ENCODE measurements around the gene MTF2.

Gene MTF2

GRCh38 chr1:93083979-93084378, 4.9 kb downstream of the MTF2 start:
- no peaks in the 10 kb centered on the region for H3K9me3 ChIP-seq (ENCODE audit: control insufficient read depth in 1 of 2, low read length in 2 of 2)
- H3K4me1 ChIP-seq (ENCODE audit: control insufficient read depth in 1 of 2, insufficient read depth in 2 of 2, low read length in 2 of 2): peaks cover 0 to 17% of the 10 kb centered on the region in 2 donors
- H3K27ac ChIP-seq (ENCODE audit: low read length): no peak overlapping the region
- no peak overlapping the region for H3K4me3 ChIP-seq (ENCODE audit: low read depth in 1 of 2, low read length in 2 of 2)
- H3K36me3 ChIP-seq (ENCODE audit: control insufficient read depth in 1 of 2, insufficient read depth in 2 of 2, low read length in 2 of 2): peaks cover 3 to 8% of the 10 kb centered on the region in 2 donors
- no peaks in the 10 kb centered on the region for H3K27me3 ChIP-seq (ENCODE audit: low read depth, low read length)

GRCh38 chr1:93087532-93087931, 8.4 kb downstream of the MTF2 start:
- no peaks in the 10 kb centered on the region for H3K4me1 ChIP-seq (ENCODE audit: control insufficient read depth in 1 of 2, insufficient read depth in 2 of 2, low read length in 2 of 2)
- no peaks in the 10 kb centered on the region for H3K27me3 ChIP-seq (ENCODE audit: low read depth, low read length)
- no peaks in the 10 kb centered on the region for H3K9me3 ChIP-seq (ENCODE audit: control insufficient read depth in 1 of 2, low read length in 2 of 2)
- H3K4me3 ChIP-seq (ENCODE audit: low read depth in 1 of 2, low read length in 2 of 2): no peak overlapping the region
- H3K27ac ChIP-seq (ENCODE audit: low read length): no peak overlapping the region
- H3K36me3 ChIP-seq (ENCODE audit: control insufficient read depth in 1 of 2, insufficient read depth in 2 of 2, low read length in 2 of 2): peaks cover 0 to 3% of the 10 kb centered on the region in 2 donors

- Histone ChIP-seq H3K27ac (ENCODE audit: low read length) (no peak overlapping the region), H3K36me3 (ENCODE audit: control insufficient read depth in 1 of 2, insufficient read depth in 2 of 2, low read length in 2 of 2) (no peaks in the 10 kb centered on the region), H3K4me3 (ENCODE audit: low read depth in 1 of 2, low read length in 2 of 2) (no peak overlapping the region), H3K4me1 (ENCODE audit: control insufficient read depth in 1 of 2, insufficient read depth in 2 of 2, low read length in 2 of 2) (peaks cover 0 to 8% of the 10 kb centered on the region in 2 donors), H3K27me3 (ENCODE audit: low read depth, low read length) (no peaks in the 10 kb centered on the region), H3K9me3 (ENCODE audit: control insufficient read depth in 1 of 2, low read length in 2 of 2) (no peaks in the 10 kb centered on the region)
Measured at GRCh38 chr1:93093332-93094006, 14.4 kb downstream of the MTF2 start.

- Histone ChIP-seq H3K4me3 (ENCODE audit: low read depth in 1 of 2, low read length in 2 of 2) (no peak overlapping the region), H3K36me3 (ENCODE audit: control insufficient read depth in 1 of 2, insufficient read depth in 2 of 2, low read length in 2 of 2) (no peaks in the 10 kb centered on the region), H3K27me3 (ENCODE audit: low read depth, low read length) (no peaks in the 10 kb centered on the region), H3K4me1 (ENCODE audit: control insufficient read depth in 1 of 2, insufficient read depth in 2 of 2, low read length in 2 of 2) (peaks cover 0 to 8% of the 10 kb centered on the region in 2 donors), H3K27ac (ENCODE audit: low read length) (no peak overlapping the region), H3K9me3 (ENCODE audit: control insufficient read depth in 1 of 2, low read length in 2 of 2) (no peaks in the 10 kb centered on the region)
Measured at GRCh38 chr1:93095804-93096585, 16.9 kb downstream of the MTF2 start.

- Histone ChIP-seq H3K27ac (ENCODE audit: low read length) (no peak overlapping the region), H3K9me3 (ENCODE audit: control insufficient read depth in 1 of 2, low read length in 2 of 2) (no peaks in the 10 kb centered on the region), H3K4me3 (ENCODE audit: low read depth in 1 of 2, low read length in 2 of 2) (no peak overlapping the region), H3K4me1 (ENCODE audit: control insufficient read depth in 1 of 2, insufficient read depth in 2 of 2, low read length in 2 of 2) (peaks cover 0 to 3% of the 10 kb centered on the region in 2 donors), H3K36me3 (ENCODE audit: control insufficient read depth in 1 of 2, insufficient read depth in 2 of 2, low read length in 2 of 2) (peaks cover 0 to under 1% of the 10 kb centered on the region in 2 donors), H3K27me3 (ENCODE audit: low read depth, low read length) (no peaks in the 10 kb centered on the region)
Measured at GRCh38 chr1:93102142-93102541, 23.1 kb downstream of the MTF2 start.

- Histone ChIP-seq H3K36me3 (ENCODE audit: control insufficient read depth in 1 of 2, insufficient read depth in 2 of 2, low read length in 2 of 2) (peaks cover 0 to 8% of the 10 kb centered on the region in 2 donors), H3K9me3 (ENCODE audit: control insufficient read depth in 1 of 2, low read length in 2 of 2) (peaks cover 0 to 4% of the 10 kb centered on the region in 2 donors), H3K4me1 (ENCODE audit: control insufficient read depth in 1 of 2, insufficient read depth in 2 of 2, low read length in 2 of 2) (peaks cover 0 to 4% of the 10 kb centered on the region in 2 donors), H3K4me3 (ENCODE audit: low read depth in 1 of 2, low read length in 2 of 2) (no peak overlapping the region), H3K27ac (ENCODE audit: low read length) (no peak overlapping the region), H3K27me3 (ENCODE audit: low read depth, low read length) (no peaks in the 10 kb centered on the region)
Measured at GRCh38 chr1:93106226-93106625, 27.1 kb downstream of the MTF2 start.

- H3K4me3 ChIP-seq (ENCODE audit: low read depth in 1 of 2, low read length in 2 of 2): no peak overlapping the region
- no peak overlapping the region for H3K27ac ChIP-seq (ENCODE audit: low read length)
- peaks cover 0 to 4% of the 10 kb centered on the region in 2 donors for H3K9me3 ChIP-seq (ENCODE audit: control insufficient read depth in 1 of 2, low read length in 2 of 2)
- peaks cover 0 to 4% of the 10 kb centered on the region in 2 donors for H3K4me1 ChIP-seq (ENCODE audit: control insufficient read depth in 1 of 2, insufficient read depth in 2 of 2, low read length in 2 of 2)
- H3K36me3 ChIP-seq (ENCODE audit: control insufficient read depth in 1 of 2, insufficient read depth in 2 of 2, low read length in 2 of 2): peaks cover 0 to 8% of the 10 kb centered on the region in 2 donors
- H3K27me3 ChIP-seq (ENCODE audit: low read depth, low read length): no peaks in the 10 kb centered on the region
Measured at GRCh38 chr1:93107395-93107794, 28.3 kb downstream of the MTF2 start.

GRCh38 chr1:93108335-93108734, 29.3 kb downstream of the MTF2 start:
- peaks cover 0 to 4% of the 10 kb centered on the region in 2 donors for H3K4me1 ChIP-seq (ENCODE audit: control insufficient read depth in 1 of 2, insufficient read depth in 2 of 2, low read length in 2 of 2)
- H3K36me3 ChIP-seq (ENCODE audit: control insufficient read depth in 1 of 2, insufficient read depth in 2 of 2, low read length in 2 of 2): peaks cover 0 to 8% of the 10 kb centered on the region in 2 donors
- H3K27me3 ChIP-seq (ENCODE audit: low read depth, low read length): no peaks in the 10 kb centered on the region
- H3K9me3 ChIP-seq (ENCODE audit: control insufficient read depth in 1 of 2, low read length in 2 of 2): peaks cover 0 to 4% of the 10 kb centered on the region in 2 donors
- no peak overlapping the region for H3K4me3 ChIP-seq (ENCODE audit: low read depth in 1 of 2, low read length in 2 of 2)
- H3K27ac ChIP-seq (ENCODE audit: low read length): no peak overlapping the region

GRCh38 chr1:93109578-93109977, 30.5 kb downstream of the MTF2 start:
- Histone ChIP-seq H3K9me3 (ENCODE audit: control insufficient read depth in 1 of 2, low read length in 2 of 2) (peaks cover 0 to 4% of the 10 kb centered on the region in 2 donors), H3K4me3 (ENCODE audit: low read depth in 1 of 2, low read length in 2 of 2) (no peak overlapping the region), H3K27me3 (ENCODE audit: low read depth, low read length) (no peaks in the 10 kb centered on the region), H3K36me3 (ENCODE audit: control insufficient read depth in 1 of 2, insufficient read depth in 2 of 2, low read length in 2 of 2) (peaks cover 0 to 8% of the 10 kb centered on the region in 2 donors), H3K27ac (ENCODE audit: low read length) (no peak overlapping the region), H3K4me1 (ENCODE audit: control insufficient read depth in 1 of 2, insufficient read depth in 2 of 2, low read length in 2 of 2) (peaks cover 0 to 4% of the 10 kb centered on the region in 2 donors)

GRCh38 chr1:93111065-93111464, 32.0 kb downstream of the MTF2 start:
- Histone ChIP-seq H3K4me3 (ENCODE audit: low read depth in 1 of 2, low read length in 2 of 2) (no peak overlapping the region), H3K27ac (ENCODE audit: low read length) (no peak overlapping the region), H3K36me3 (ENCODE audit: control insufficient read depth in 1 of 2, insufficient read depth in 2 of 2, low read length in 2 of 2) (peaks cover 0 to 15% of the 10 kb centered on the region in 2 donors), H3K27me3 (ENCODE audit: low read depth, low read length) (no peaks in the 10 kb centered on the region), H3K4me1 (ENCODE audit: control insufficient read depth in 1 of 2, insufficient read depth in 2 of 2, low read length in 2 of 2) (peaks cover 0 to 4% of the 10 kb centered on the region in 2 donors), H3K9me3 (ENCODE audit: control insufficient read depth in 1 of 2, low read length in 2 of 2) (peaks cover 0 to 4% of the 10 kb centered on the region in 2 donors)

GRCh38 chr1:93111561-93111960, 32.5 kb downstream of the MTF2 start:
- Histone ChIP-seq H3K36me3 (ENCODE audit: control insufficient read depth in 1 of 2, insufficient read depth in 2 of 2, low read length in 2 of 2) (peaks cover 0 to 15% of the 10 kb centered on the region in 2 donors), H3K9me3 (ENCODE audit: control insufficient read depth in 1 of 2, low read length in 2 of 2) (peaks cover 0 to 4% of the 10 kb centered on the region in 2 donors), H3K27ac (ENCODE audit: low read length) (no peak overlapping the region), H3K4me1 (ENCODE audit: control insufficient read depth in 1 of 2, insufficient read depth in 2 of 2, low read length in 2 of 2) (peaks cover 0 to 4% of the 10 kb centered on the region in 2 donors), H3K27me3 (ENCODE audit: low read depth, low read length) (no peaks in the 10 kb centered on the region), H3K4me3 (ENCODE audit: low read depth in 1 of 2, low read length in 2 of 2) (no peak overlapping the region)

Data from muscle layer of duodenum (tissue), 2 donors.